Measurements from ENCODE around the gene CCDC106. TPM values are rescaled to one million over a fixed set of nuclear protein-coding genes. Genes with fewer than 3 reads are reported as not detected.

CCDC106 gene
- total RNA-seq, 1 experiment from 2014 or later: 9.3 TPM

DNA sequence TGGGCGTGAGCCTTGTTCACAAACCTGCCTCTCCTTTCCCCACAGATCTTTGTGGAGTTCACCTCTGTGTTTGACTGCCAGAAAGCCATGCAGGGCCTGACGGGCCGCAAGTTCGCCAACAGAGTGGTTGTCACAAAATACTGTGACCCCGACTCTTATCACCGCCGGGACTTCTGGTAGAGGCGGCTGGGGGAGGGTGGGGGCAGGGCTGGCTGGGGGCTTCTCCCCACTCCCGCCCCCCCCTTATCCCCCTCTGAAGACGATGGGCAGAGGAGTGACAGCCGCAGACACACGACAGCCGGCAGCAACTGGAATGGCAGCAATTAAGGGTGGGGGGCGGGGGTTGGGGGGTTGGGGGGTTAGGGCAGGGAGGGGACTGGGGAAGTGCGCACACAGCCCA is 25.9 kb downstream of the CCDC106 start:
- no peak for DNase-seq (ENCODE audit: low read depth)
- in situ Hi-C loops (cut with HindIII; ENCODE audit: low pct_unique_long_range_greater_than_20kb, low sequenced_read_pairs): no loop called here

DNA sequence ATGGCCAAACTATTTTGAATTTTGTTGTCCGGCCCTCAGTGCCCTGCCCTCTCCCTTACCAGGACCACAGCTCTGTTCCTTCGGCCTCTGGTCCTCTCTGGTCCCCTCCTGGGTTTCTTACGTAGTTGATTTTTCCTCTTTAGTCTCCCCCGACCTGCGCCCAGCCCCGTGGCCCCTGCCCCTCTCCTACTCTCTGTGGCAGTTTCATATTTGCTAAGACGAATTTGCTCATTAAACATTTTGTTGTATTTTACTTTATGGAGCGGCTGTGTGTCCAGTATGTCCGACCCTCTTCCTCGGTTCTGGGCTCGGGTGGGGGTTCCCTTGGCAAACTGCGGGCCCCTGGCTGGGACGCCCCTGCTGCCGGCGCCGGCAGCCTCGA is 26.4 kb downstream of the CCDC106 start:
- DNase-seq (ENCODE audit: low read depth): no peak

DNA sequence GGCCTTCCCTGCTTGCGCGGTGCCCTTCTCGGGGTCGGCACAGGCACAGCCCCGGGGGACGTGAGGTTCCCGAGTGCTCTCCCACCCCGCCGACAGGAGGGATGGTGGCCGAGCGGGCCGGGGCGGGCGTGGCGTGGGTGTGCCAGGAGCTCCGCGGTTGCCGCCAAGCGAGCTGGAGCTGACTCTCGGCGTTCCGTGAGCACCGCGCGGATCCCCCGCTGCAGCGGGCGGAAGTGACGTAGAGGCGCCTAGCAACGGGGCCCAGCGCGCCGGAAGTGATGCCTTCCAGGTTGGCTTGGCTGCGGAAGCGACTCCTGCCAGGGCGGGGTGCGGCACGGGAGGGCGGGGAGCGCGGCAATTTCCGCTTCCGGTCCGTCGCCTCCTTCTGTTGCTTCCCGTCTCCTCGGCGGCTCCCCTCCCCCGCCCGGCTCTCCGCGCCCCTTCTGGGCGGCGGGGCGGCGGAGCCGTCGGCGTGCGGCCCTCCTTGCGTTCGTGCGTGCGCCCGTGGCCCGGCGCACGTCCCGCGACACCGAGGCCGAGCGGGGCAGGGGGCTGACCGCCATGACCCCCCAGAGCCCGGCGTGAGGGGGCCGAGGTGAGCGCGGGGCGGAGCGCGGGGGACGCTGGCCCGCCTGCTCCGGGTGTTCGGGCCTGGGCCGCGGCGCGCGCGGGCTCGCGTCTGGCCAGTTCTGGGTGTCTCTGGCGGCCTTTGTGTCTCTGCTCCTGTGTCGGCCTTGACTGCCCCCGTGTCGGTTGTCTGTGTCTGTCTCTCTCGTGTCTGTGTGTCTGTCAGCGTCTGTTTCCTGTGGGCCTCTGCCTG is 27.0 kb downstream of the CCDC106 start, which contains the start of gene EPN1:
Gene EPN1, plus strand, starts transcription at position 386 of the 820 bp plus-strand sequence. CDS start 3,402 bp downstream, outside the sequence.
- DNase-seq (ENCODE audit: low read depth): peak; percentile 95
- in situ Hi-C loops (cut with HindIII; ENCODE audit: low pct_unique_long_range_greater_than_20kb, low sequenced_read_pairs): no loop called here

More for the DNA sequence above, 26.4 kb downstream of the CCDC106 start:
- in situ Hi-C loops (cut with HindIII; ENCODE audit: low pct_unique_long_range_greater_than_20kb, low sequenced_read_pairs): no loop called here

DNA sequence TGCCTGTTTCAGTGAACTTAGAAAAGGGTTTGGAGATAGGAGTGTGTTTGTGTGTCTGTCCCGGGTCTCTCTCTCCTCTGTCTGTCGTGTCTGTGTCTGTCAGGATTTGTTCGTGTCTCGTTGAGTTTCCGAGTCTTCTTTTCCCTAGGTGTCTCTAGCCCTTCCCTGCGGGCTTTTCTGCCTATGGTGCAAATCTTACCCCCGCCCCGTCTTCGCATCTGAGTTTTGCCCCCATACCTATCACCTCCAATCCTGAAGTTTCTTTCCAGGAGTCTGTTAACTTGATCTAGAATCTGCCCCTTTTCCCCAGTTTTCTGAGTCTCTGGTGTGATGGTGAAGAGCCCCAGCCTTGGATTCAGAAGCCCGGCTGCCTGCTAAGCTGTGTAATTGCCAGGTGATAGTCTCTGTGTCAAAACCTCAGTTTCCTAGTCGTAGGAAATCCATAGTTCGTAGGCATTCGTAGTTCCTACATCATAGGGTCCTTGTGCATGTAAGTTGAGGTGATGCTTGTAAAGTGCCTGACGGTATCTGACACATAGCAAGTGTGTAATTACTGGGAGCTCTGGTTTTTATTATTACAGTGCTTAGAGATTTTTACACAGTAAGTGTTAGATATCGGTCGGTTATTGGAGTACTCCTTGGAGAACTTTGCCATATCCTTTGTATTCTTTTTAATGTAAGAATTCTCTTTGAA is 27.8 kb downstream of the CCDC106 start:
- DNase-seq (ENCODE audit: low read depth): no peak
- in situ Hi-C loops (cut with HindIII; ENCODE audit: low pct_unique_long_range_greater_than_20kb, low sequenced_read_pairs): no loop called here

DNA sequence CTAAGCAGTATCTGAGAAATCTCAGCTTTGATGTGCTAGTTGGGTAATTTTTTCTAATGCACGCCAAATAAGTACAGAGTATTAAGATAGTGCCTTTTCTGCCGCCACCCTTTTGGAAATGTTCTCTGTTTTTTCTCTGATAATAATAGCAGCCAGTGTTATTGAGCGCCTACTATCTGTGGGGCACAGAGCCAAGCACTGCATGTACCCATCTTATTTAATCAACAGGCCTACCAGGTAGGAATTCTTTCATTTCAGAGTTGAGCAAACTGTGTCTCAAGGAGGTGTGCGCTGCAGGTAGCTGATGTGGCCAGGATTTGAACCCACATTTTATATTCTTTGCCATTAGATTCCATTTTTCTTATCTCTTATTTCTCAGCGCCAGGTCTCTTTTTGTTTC is 28.4 kb downstream of the CCDC106 start:
- in situ Hi-C loops (cut with HindIII; ENCODE audit: low pct_unique_long_range_greater_than_20kb, low sequenced_read_pairs): no loop called here
- DNase-seq (ENCODE audit: low read depth): no peak

DNA sequence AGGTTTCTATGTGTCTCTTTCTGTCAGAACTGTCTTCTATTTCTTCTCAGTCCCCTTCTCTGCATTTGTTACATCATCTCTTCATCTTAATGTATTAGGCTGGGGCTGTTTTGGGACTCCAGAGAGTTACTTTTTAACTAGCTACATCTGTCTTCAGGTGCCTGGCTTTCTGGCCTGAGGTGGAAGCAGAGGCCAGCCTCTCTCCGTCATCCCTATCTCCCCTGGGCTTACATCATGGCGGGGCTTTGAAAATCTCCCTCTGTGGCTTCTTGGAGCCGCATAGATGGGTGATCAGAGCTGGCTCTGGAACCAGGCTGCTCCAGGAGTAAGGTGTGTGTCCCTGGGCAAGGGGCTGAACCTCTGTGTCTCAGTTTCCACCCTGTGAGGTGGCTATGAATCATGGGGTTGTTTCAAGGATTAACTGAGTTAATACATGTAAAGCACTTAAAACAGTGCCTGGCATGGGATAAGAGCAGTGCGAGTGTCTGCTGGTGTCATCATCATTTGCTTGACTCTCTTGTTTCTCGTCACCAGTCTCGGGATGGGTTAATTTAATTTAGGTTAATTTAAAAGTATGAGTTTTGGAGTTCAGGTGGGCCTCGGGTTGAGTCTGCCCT is 29.0 kb downstream of the CCDC106 start:
- in situ Hi-C loops (cut with HindIII; ENCODE audit: low pct_unique_long_range_greater_than_20kb, low sequenced_read_pairs): no loop called here
- no peak for DNase-seq (ENCODE audit: low read depth)

DNA sequence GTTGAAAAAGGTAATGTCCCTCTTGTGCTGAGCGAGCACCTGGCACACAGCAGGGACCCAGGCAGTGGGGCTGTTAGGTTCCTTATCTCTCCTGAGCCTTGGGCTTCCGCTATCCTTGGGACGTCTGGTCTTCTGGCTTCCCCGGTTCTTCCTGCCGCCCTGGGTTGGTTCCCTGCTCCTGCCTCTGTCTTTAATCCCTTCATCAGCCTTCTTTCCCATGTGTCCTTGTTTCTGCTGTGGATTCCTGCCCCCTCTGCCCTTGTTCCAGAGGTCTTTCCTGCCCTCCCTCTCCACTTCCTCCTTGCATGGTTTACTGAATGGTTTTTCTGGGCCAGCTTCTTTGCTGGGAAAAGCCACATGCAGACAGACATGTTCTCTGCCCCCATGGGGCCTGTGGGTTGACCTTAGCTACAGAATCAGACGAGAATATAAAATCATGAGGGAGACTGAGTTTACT is 29.6 kb downstream of the CCDC106 start:
- DNase-seq (ENCODE audit: low read depth): no peak
- in situ Hi-C loops (cut with HindIII; ENCODE audit: low pct_unique_long_range_greater_than_20kb, low sequenced_read_pairs): no loop called here

DNA sequence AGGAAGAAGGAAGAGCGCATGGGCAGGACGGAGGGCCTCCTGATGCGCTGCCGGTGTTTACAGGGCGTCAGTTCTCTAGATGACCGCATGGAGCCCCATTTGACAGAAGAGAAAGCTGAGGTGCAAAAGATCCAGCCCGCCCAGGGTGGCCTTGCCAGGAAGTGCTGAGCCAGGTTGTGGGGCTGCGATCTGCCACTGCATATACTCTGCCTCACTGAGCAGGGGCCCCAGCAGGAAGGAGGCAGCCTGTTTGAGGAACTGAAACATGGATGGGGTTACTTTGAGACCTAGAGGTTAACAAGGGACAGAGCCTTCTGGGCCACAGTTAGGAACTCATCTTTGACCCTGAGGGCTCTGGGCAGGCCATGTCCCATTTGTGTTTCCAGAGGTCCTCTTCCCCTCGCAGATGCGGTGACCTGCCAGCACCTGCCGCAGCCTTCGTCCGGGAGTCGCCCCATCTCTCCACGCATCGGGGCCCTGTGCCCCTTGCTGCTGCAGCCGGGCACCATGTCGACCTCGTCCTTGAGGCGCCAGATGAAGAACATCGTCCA is 30.2 kb downstream of the CCDC106 start:
- no peak for DNase-seq (ENCODE audit: low read depth)
- in situ Hi-C loops (cut with HindIII; ENCODE audit: low pct_unique_long_range_greater_than_20kb, low sequenced_read_pairs): no loop called here

DNA sequence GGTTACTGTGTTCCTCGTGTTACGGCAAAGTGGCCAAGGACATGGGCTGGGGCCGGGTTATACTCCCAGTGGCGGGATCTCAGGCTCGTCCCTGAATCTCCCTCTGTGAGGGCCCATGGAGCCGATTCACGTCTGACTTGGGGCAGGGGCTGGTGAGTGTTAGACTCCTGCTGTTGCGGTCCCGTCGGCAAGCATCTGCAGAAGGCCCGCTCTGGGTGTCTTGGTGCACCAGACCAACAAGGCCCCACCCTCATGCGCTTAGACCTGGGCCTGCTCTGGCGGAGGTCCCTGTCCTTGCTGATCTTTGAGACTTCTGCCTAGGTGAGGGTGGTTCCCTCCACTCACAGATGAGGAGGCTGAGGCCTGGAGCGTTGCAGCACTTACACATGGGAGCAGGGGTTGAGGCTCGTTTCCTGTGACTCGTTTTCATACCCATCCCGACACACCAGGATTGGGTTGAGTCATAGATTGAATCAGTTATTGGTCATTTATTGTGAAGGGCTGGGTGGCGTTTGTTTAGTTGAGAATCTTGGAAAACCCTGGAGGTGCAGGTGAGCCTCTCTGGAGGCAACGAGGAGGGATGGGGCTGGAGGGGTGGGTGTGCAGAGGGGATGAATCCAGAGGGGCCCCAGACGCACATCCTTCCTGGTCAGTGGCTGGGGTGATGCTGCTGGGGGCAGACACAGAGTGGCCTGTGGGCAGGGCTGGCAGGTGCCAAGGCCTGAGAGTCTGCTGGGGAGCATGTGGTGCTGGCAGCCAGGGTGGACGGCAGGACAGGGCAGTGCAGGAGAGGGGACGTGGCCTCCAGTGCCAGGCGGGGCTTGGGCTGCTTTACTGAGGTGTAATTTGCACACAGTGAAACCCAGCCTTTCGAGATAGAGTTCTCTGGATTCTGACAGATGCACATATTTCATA is 31.6 kb downstream of the CCDC106 start:
- in situ Hi-C loops (cut with HindIII; ENCODE audit: low pct_unique_long_range_greater_than_20kb, low sequenced_read_pairs): no loop called here
- no peak for DNase-seq (ENCODE audit: low read depth)

DNA sequence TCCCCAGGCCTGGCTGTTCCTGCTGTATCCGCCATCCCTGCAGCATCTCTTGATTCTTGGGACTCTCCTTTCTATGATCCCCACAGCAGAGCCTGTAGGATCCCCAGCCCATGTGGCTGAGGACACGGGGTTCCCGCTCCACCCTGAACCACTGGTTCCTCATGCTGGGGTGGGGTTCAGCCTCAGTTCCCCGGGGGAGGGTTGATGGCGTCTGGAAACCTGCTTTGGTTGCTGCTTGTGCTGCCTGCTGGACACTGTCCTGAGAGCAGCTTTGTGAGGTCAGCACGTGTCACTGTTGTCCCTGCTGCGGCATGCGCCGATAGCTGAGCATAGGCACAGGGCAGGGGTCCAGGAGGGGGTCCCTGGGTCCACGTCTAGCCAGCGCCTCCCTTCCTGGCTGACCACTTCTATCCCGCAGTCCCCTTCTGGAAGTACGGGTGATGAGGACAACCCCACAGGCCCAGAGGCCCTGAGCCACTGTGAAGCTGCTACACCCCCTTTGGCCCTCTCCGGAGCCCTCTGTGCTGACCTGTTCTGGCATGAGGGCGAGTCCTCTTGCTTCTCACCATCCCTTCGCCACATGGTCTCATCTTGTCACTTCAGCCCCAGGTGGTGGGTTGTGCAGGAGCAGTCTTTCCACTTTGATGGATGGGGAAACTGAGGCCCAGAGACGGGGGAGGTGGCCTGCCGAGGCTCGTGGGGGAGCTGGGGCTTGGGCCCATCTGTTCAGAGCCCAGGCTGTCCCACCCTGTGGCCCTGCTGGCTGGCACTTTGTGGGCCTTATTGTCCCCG is 32.5 kb downstream of the CCDC106 start:
- no peak for DNase-seq (ENCODE audit: low read depth)
- in situ Hi-C loops (cut with HindIII; ENCODE audit: low pct_unique_long_range_greater_than_20kb, low sequenced_read_pairs): no loop called here

DNA sequence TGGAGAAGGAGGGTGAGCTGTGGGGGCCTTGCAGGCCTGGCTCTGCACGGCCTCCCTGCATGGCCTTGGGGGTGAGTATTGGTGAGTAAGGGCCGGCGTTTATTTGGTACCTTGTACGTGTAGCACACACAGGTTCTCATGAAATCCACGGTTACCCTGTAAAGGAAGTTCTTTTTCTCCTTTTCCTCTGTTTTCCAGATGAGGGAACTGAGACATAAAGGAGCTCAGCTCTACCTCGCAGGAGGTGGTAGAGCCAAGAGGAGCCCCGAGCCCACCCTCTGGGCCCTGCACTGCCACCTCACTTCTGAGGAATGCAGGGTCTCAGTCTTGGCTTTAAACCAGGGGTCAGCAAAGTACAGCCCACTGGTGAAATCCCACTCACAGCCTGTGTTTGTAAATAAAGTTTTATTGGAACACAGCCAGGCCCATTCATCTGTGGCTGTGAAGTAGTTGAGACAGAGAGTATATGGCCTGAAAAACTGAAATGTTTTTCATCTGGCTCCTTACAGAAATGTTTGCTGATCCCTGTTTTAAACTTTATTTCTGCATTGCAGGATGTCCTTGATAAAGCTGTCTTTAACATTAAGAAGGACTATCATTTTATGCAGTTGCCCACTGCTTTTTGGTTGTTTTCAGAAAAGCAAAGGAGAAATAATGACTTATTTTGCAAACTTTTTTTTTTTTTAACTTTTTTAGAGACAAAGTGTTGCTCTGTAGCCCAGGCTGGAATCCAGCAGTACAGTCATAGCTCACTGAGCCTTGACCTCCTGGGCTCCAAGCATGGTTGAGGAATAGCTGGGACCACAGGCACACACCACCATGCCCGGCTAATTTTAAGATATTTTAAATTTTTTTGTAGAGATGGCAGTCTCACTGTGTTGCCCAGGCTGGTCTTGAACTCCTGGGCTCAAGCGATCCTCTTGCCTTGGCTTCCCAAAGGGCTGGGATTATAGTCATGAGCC is 33.4 kb downstream of the CCDC106 start:
- DNase-seq (ENCODE audit: low read depth): no peak
- in situ Hi-C loops (cut with HindIII; ENCODE audit: low pct_unique_long_range_greater_than_20kb, low sequenced_read_pairs): no loop called here

DNA sequence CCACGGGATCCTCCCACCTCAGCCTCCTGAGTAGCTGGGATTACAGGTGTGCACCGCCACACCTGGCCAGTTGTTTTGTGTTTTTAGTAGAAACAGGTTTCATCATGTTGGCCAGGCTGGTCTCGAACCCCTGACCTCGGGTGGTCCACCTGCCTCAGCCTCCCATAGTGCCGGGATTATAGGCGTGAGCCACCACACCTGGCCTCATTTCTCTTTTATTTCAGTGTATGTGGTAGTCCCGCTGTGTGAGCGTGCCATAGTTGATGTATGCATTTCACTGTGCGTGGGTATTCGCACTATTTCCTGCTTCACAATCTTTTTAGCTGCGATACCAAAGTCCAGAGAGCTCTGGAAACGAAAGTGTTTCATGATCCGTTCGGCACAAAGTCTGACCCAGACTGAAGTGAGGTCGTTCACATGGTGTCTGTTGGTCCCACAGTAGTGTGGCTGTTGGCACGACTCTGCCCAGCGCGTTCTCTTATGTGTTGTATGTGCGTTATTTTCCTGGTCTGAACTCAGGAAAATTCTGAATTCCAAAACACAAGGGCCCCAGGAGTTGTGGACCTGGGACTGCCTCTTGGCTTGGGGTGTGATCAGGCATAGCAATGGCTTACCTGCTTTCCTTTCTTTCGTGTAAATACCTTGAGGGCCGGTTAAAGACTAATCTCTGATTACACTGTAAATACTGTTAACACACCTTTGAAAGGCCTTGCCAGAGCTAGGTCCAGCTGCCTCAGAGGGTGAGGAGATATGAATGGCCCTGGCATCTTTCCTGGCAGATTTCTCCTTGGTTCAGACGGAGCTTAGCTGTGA is 35.6 kb downstream of the CCDC106 start:
- DNase-seq (ENCODE audit: low read depth): no peak

DNA sequence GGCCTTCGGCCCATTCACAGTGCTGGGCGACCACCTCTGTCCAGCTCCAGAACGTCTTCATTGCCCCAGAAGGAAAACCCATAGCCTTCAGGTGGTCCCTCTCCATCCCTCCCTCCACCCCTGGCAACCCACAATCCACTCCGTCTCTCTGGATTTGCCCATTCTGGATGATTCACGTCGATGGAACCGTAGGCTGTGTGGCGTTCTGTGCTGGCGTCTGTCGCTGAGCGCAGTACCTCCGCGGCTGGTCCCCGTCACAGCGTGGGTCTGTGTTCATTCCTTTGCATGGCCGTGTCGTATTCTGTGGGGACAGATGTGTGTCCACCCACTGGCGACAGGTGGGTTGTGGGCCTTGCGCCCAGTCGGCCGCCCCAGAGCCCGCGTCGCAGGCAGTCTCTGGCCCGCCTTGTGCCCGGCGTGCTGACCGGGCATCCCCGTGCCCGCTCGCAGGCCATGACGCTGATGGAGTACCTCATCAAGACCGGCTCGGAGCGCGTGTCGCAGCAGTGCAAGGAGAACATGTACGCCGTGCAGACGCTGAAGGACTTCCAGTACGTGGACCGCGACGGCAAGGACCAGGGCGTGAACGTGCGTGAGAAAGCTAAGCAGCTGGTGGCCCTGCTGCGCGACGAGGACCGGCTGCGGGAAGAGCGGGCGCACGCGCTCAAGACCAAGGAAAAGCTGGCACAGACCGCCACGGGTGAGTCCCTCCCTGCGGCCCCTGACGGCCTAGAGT is 37.1 kb downstream of the CCDC106 start:
- in situ Hi-C loops (cut with HindIII; ENCODE audit: low pct_unique_long_range_greater_than_20kb, low sequenced_read_pairs): no loop called here
- no peak for DNase-seq (ENCODE audit: low read depth)

More for the DNA sequence above, 35.6 kb downstream of the CCDC106 start:
- in situ Hi-C loops (cut with HindIII; ENCODE audit: low pct_unique_long_range_greater_than_20kb, low sequenced_read_pairs): no loop called here

DNA sequence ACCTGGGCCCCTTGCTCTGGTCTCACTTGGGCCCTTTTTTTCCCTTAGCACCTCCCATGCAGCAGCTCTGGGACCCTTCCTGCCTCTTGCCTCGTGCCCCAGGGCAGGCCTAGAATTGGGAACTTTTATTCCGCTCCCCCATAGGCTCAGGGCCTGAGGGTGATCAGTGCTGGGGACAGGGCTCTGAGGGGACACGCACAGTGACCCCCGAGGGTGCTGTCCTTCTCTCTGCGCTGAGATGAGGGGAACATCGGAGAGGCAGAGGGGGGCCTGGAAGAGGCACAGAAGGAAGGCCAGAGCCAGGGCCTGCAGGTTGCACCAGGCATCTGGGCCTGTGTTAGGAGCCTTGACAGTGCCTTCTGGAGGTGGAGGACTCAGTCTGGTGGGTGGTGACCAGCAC is 37.8 kb downstream of the CCDC106 start:
- no peak for DNase-seq (ENCODE audit: low read depth)
- in situ Hi-C loops (cut with HindIII; ENCODE audit: low pct_unique_long_range_greater_than_20kb, low sequenced_read_pairs): no loop called here

All from Caki2 (cell line).